Adrenal gland (tissue), 5 donors: Measurements from ENCODE around the gene SLC4A1.

ENCODE experiments used
- CTCF ChIP-seq, 6 experiments: fragments of 450-650 bp in 4 of 6; fragments of 200-600 bp in 2 of 6; sonication (generic) in 1 of 6; IDR thresholded peaks; 1 replicate in 5 of 6; 2 replicates in 1 of 6; pipeline versions ENCODE4 v1.5.1 to v1.8.0; 2016 to 2021; ENCODE audit warnings: antibody characterized with exemption in 6 of 6, mild to moderate bottlenecking in 2 of 6, moderate library complexity in 1 of 6
- POLR2A ChIP-seq, 2 donors: fragments of 450-650 bp; IDR thresholded peaks; one replicate each; pipeline ENCODE4 v1.6.1; 2017; ENCODE audit warnings: antibody characterized with exemption in 2 of 2, mild to moderate bottlenecking in 2 of 2, moderate library complexity in 1 of 2
- donor health status: DM: no; HTN: no; CAD: no.

- TF ChIP-seq CTCF (IDR thresholded peaks at IDR 0.05) (no peak), POLR2A (IDR thresholded peaks at IDR 0.05) (no peak)
Observed at GRCh38 chr17:44312396-44313104, 44.6 kb upstream of the SLC4A1 start.
